NOMO-1 treated with dmso at 0.1 percent for 144 hours (cell line): ENCODE measurements around the gene MAMDC4.

Source experiments
- DNase-seq: peaks from one replicate; lab custom pipeline; 2025; ENCODE audit not compliant: unreplicated experiment; lab: John Stamatoyannopoulos, UW

MAMDC4 gene

GRCh38 chr9:136885950-136886578 lies 33.9 kb downstream of the MAMDC4 start, which contains the start of gene TRAF2:
TSS of gene TRAF2 (plus strand) at chr9:136886516. CDS start at chr9:136898741, 12,225 bp downstream.
- DNase-seq = peak; percentile 100

GRCh38 chr9:136886610-136887597 lies 34.8 kb downstream of the MAMDC4 start:
- DNase-seq = no peak

GRCh38 chr9:136888454-136888853 lies 36.3 kb downstream of the MAMDC4 start:
- no peak for DNase-seq

GRCh38 chr9:136889858-136890257 lies 37.7 kb downstream of the MAMDC4 start:
- no peak for DNase-seq

- no peak for DNase-seq
Measured at GRCh38 chr9:136890661-136891060, 38.5 kb downstream of the MAMDC4 start.

- no peak for DNase-seq
Measured at GRCh38 chr9:136896027-136896426, 43.9 kb downstream of the MAMDC4 start.

GRCh38 chr9:136898483-136899100 lies 46.4 kb downstream of the MAMDC4 start:
- DNase-seq = no peak

- no peak for DNase-seq
Measured at GRCh38 chr9:136899196-136899595, 47.0 kb downstream of the MAMDC4 start.

GRCh38 chr9:136900556-136900955 lies 48.4 kb downstream of the MAMDC4 start:
- DNase-seq = no peak

- DNase-seq = no peak
Measured at GRCh38 chr9:136900988-136901515, 48.9 kb downstream of the MAMDC4 start.

- DNase-seq = no peak
Measured at GRCh38 chr9:136901516-136902258, 49.5 kb downstream of the MAMDC4 start.

GRCh38 chr9:136902259-136902821 lies 50.2 kb downstream of the MAMDC4 start:
- DNase-seq = no peak

GRCh38 chr9:136903041-136903554 lies 51.0 kb downstream of the MAMDC4 start:
- DNase-seq = no peak

- no peak for DNase-seq
Measured at GRCh38 chr9:136906266-136906665, 54.1 kb downstream of the MAMDC4 start.

- no peak for DNase-seq
Measured at GRCh38 chr9:136907011-136907914, 55.1 kb downstream of the MAMDC4 start.
